ENCODE data around the gene SOS1.

- TF ChIP-seq CTCF (IDR thresholded peaks at IDR 0.05; ENCODE audit: insufficient read depth, low read depth, low read length) (no peak), EZH2 (IDR thresholded peaks at IDR 0.05; ENCODE audit: insufficient read depth, low read length) (no peak)
Observed at GRCh38 chr2:39023649-39024048, 97.2 kb downstream of the SOS1 start.
